GM12878 (cell line): Measurements from ENCODE around the gene RASIP1. TPM values are rescaled to one million over a fixed set of nuclear protein-coding genes. Genes with fewer than 3 reads are reported as not detected.

Source experiments
- ATAC-seq: fragments of 200-7000 bp; cut with Tn5 transposase; 3 replicates; pipeline ENCODE4 v1.9.1; 2020; ENCODE audit warnings: mild to moderate bottlenecking, moderate library complexity
- BruUV-seq: library from RNA; stranded (reverse); fragments of 400-500 nt; replicated peaks from 2 replicates; lab custom pipeline; 2021; lab: Mats Ljungman, UMichigan
- CTCF ChIA-PET: fragments of 300-600 bp; sonication (Branson Sonifier 250); formaldehyde crosslinking; extraction: SDS; loops from one replicate; lab custom pipeline; 2021; ENCODE audit warnings: inconsistent platforms; lab: Yijun Ruan, JAX
- POLR2A ChIA-PET: fragments of 350-600 bp; formaldehyde crosslinking; extraction: SDS; loops from one replicate; lab custom pipeline; 2021; ENCODE audit warnings: inconsistent platforms; lab: Charles Lee
- RAD21 ChIA-PET: fragments of 300-600 bp; sonication (Branson Sonifier 250); formaldehyde crosslinking; loops from one replicate; lab custom pipeline; 2023; ENCODE audit warnings: antibody characterized with exemption; ENCODE audit not compliant: unreplicated experiment; lab: Charles Lee
- SMC1A ChIA-PET: fragments of 300-600 bp; sonication (Branson Sonifier 250); formaldehyde crosslinking; loops from one replicate; lab custom pipeline; 2023; ENCODE audit not compliant: unreplicated experiment, uncharacterized antibody; lab: Charles Lee
- DNase-seq: peaks from one replicate; pipeline ENCODE4 v3.0.0-alpha.2; 2011; ENCODE audit warnings: low read depth, low spot score
- FAIRE-seq: peaks from 3 replicates; lab custom pipeline; 2011; peaks lifted over from hg19 to GRCh38; lab: Jason Lieb, UNC
- H2AFZ ChIP-seq: 2 replicates; pipeline ENCODE4 v1.6.0; 2011; ENCODE audit warnings: low read depth, low read length, control low read depth; ENCODE audit not compliant: control insufficient read depth
- H3K27ac ChIP-seq: 2 replicates; pipeline ENCODE4 v1.5.1; 2011; ENCODE audit warnings: control low read depth; ENCODE audit not compliant: control insufficient read depth, insufficient read depth
- H3K27me3 ChIP-seq, 2 experiments: replicated peaks in 1 of 2; 2 replicates each; pipeline versions ENCODE4 v1.6.0 to v1.6.1; 2011; ENCODE audit warnings: low read length in 1 of 2; ENCODE audit not compliant: control insufficient read depth in 2 of 2, insufficient read depth in 2 of 2
- H3K36me3 ChIP-seq, 2 experiments: 2 replicates each; pipeline ENCODE4 v1.5.1; 2011; ENCODE audit warnings: low read length in 1 of 2; ENCODE audit not compliant: control insufficient read depth in 2 of 2, insufficient read depth in 2 of 2
- H3K4me1 ChIP-seq: 2 replicates; pipeline ENCODE4 v1.6.1; 2011; ENCODE audit warnings: mild to moderate bottlenecking, low read length, moderate library complexity, mixed read lengths; ENCODE audit not compliant: control insufficient read depth, insufficient read depth
- H3K4me2 ChIP-seq: 2 replicates; pipeline ENCODE4 v1.6.0; 2011; ENCODE audit warnings: control low read depth; ENCODE audit not compliant: control insufficient read depth, insufficient read depth
- H3K4me3 ChIP-seq: fragments of 200-600 bp; sonication (generic); 2 replicates; pipeline ENCODE4 v1.5.1; 2016
- H3K79me2 ChIP-seq: 2 replicates; pipeline ENCODE4 v1.6.0; 2011; ENCODE audit warnings: low read length; ENCODE audit not compliant: control insufficient read depth, insufficient read depth
- H3K9ac ChIP-seq: 2 replicates; pipeline ENCODE4 v1.8.0; 2011; ENCODE audit warnings: low read length, control low read depth, mixed read lengths; ENCODE audit not compliant: control insufficient read depth, insufficient read depth
- H3K9me3 ChIP-seq: replicated peaks from 3 replicates; pipeline ENCODE4 v1.5.1; 2011; ENCODE audit warnings: mild to moderate bottlenecking, low read length; ENCODE audit not compliant: control insufficient read depth, insufficient read depth
- H4K20me1 ChIP-seq: 2 replicates; pipeline ENCODE4 v1.6.0; 2011; ENCODE audit not compliant: control insufficient read depth, insufficient read depth
- BHLHE40 ChIP-seq, 2 experiments: fragments of 450-650 bp in 1 of 2; IDR thresholded peaks; 2 replicates each; pipeline ENCODE4 v1.6.1; 2011 to 2017; ENCODE audit warnings: low read depth in 2 of 2, borderline replicate concordance in 1 of 2, improper control_type of control experiment in 1 of 2, low read length in 1 of 2, mild to moderate bottlenecking in 1 of 2
- CHD1 ChIP-seq: IDR thresholded peaks from 2 replicates; pipeline ENCODE4 v1.6.1; 2012; ENCODE audit warnings: low read depth, low read length, improper control_type of control experiment
- CHD4 ChIP-seq: fragments of 200-600 bp; sonication (generic); IDR thresholded peaks from 2 replicates; pipeline ENCODE4 v1.6.1; 2016; ENCODE audit warnings: mild to moderate bottlenecking
- FOXM1 ChIP-seq: IDR thresholded peaks from 2 replicates; pipeline ENCODE4 v1.6.1; 2012; ENCODE audit warnings: low read depth, mild to moderate bottlenecking, inconsistent platforms, low read length, moderate library complexity
- MEF2A ChIP-seq: IDR thresholded peaks from 2 replicates; pipeline ENCODE4 v1.6.1; 2011; ENCODE audit warnings: low read depth, mild to moderate bottlenecking, low read length, moderate library complexity; ENCODE audit not compliant: insufficient read depth
- SUPT20H ChIP-seq: IDR thresholded peaks from 2 replicates; pipeline ENCODE4 v1.6.1; 2011; ENCODE audit warnings: low read depth, mild to moderate bottlenecking, low read length, moderate library complexity, borderline replicate concordance; ENCODE audit not compliant: control insufficient read depth
- TCF12 ChIP-seq: IDR thresholded peaks from 2 replicates; pipeline ENCODE4 v1.6.1; 2011; ENCODE audit warnings: low read depth, mild to moderate bottlenecking, low read length
- ZNF274 ChIP-seq: IDR thresholded peaks from one replicate; pipeline ENCODE4 v1.8.0; 2011; ENCODE audit not compliant: insufficient read length, insufficient read depth
- WGBS: methylation state at CpG from one replicate; pipeline ENCODE4 v1.1.6; 2016; ENCODE audit warnings: low lambda C conversion rate; ENCODE audit not compliant: insufficient replicate concordance, insufficient coverage; ENCODE audit errors: missing lambda C conversion rate; 5-methylcytosine and 5-hydroxymethylcytosine counted together
- in situ Hi-C: fragments of 300-500 bp; cut with MboI; formaldehyde crosslinking; loops from 9 replicates; pipeline ENCODE4 v1.14.3; 2018; ENCODE audit warnings: mixed read lengths
- intact Hi-C: fragments of 100-400 bp; cut with micrococcal nuclease; formaldehyde crosslinking; loops from one replicate; pipeline ENCODE4 v1.14.2; 2022; ENCODE audit not compliant: unreplicated experiment
- polyA plus RNA-seq, 11 experiments: library from polyadenylated mRNA; depleted of rRNA in 4 of 11; unstranded in 6 of 11; stranded (reverse) in 5 of 11; fragments of >200 nt; fragmentation: Nextera tagmentation in 4 of 11; fragmentation: Illumina TruSeq in 1 of 11; extraction: Ambion mirVana in 4 of 11; extraction: Trizol in 1 of 11; gene quantifications; 1 replicate in 1 of 11; 2 replicates in 10 of 11; pipeline versions ENCODE4 v1.2.1 to v1.2.3, GENCODE V29; 2011 to 2016; ENCODE audit warnings: inconsistent platforms in 2 of 11, missing spikeins in 2 of 11, low read depth in 1 of 11
- total RNA-seq, 4 experiments: library from RNA; depleted of rRNA in 3 of 4; stranded (reverse); fragments of >200 nt in 3 of 4; fragmentation: Illumina TruSeq in 1 of 4; extraction: Trizol in 1 of 4; gene quantifications; 2 replicates each; pipeline versions ENCODE4 v1.2.1 to v1.2.3, GENCODE V29; 2013 to 2021
- TF ChIP-seq, protein P1 (sequence below): IDR thresholded peaks from 2 replicates; pipeline ENCODE4 v1.6.1; 2012; ENCODE audit warnings: low read depth, low read length, improper control_type of control experiment
- TF ChIP-seq, protein P2 (sequence below): fragments of 450-650 bp; IDR thresholded peaks from 2 replicates; pipeline ENCODE4 v1.6.1; 2016; ENCODE audit warnings: mild to moderate bottlenecking, moderate library complexity, borderline replicate concordance

The RASIP1 gene
- total and polyA plus RNA-seq, 10 of the 15 experiments (the other 5 are each of a cell fraction or from before 2014, with no cell fraction given) = 0.08 TPM; not detected in 9

DNA sequence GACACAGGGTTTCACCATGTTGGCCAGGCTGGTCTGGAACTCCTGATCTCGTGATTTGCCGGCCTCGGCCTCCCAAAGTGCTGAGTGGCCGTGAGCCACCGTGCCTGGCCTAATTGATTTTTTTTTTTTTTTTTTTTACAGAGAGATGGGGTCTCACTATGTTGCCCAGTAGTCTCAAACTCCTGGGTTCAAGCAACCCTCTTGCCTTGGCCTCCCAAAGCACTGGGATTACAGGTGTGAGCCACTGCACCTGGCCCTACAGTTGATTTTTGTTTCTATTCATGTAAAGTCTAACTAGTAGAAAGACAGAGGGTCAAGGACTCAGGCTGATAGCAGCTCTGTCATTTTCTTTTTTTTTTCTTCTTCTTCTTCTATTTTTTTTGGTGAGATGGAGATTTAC lies 36.7 kb upstream of the RASIP1 start:
- RAD21 ChIA-PET = no interaction called here
- in situ Hi-C loops (no loop called here), intact Hi-C loops (no loop called here)
- FAIRE-seq (no peak), DNase-seq (no peak), ATAC-seq (no peak)
- Histone ChIP-seq H3K27ac (no peak overlapping the region), H3K9me3 (no peaks in the 10 kb centered on the region), H3K9ac (no peak overlapping the region), H3K4me2 (no peak overlapping the region), H3K27me3 (no peaks in the 10 kb centered on the region; a peak in 1 of 4 replicates), H3K36me3 (no peaks in the 10 kb centered on the region), H3K79me2 (no peaks in the 10 kb centered on the region), H2AFZ (no peak overlapping the region), H3K4me1 (peaks cover 3% of the 10 kb centered on the region; the same call in 1 of the 2 replicates), H4K20me1 (no peaks in the 10 kb centered on the region), H3K4me3 (no peak overlapping the region)
- CTCF ChIA-PET = interaction anchor here (1.0 kb wide), 1 partner anchor 10 kb away, joined by 3 read pairs; no protein-coding TSS in a partner anchor
- no peak for TF ChIP-seq FOXM1
- WGBS = 82% methylated on average over 5 of the region's 5 CpGs
- POLR2A ChIA-PET = interaction anchor here (0.6 kb wide), 1 partner anchor 354 kb away, joined by 7 read pairs; no protein-coding TSS in a partner anchor
- SMC1A ChIA-PET = no interaction called here
- no TSS peak for BruUV-seq

DNA sequence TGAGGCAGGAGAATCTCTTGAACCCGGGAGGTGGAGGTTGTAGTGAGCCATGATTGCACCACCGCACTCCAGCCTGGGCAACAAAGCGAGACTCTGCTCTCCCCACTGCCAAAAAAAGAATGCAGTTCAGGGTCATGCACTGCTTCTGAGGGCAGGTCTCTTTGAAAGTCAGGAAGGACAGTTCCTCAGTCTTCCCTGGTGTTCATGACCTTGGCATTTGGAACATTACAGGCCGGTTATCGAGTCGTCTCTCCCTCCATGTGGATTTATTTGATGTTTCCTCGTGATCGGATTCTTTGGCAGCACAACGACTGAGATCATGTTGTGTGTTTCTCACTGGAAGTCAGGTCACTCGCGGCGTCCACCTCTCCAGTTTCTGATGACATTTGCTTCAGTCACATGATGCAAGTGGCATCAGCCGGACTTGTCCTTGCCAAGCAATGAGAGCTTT lies 32.1 kb upstream of the RASIP1 start:
- H3K9me3 ChIP-seq = no peaks in the 10 kb centered on the region
- TF ChIP-seq, protein P1, sequence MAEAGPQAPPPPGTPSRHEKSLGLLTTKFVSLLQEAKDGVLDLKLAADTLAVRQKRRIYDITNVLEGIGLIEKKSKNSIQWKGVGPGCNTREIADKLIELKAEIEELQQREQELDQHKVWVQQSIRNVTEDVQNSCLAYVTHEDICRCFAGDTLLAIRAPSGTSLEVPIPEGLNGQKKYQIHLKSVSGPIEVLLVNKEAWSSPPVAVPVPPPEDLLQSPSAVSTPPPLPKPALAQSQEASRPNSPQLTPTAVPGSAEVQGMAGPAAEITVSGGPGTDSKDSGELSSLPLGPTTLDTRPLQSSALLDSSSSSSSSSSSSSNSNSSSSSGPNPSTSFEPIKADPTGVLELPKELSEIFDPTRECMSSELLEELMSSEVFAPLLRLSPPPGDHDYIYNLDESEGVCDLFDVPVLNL = no peak
- no peak for TF ChIP-seq TCF12
- TF ChIP-seq BHLHE40 (IDR thresholded peaks at IDR 0.05; ENCODE audit: borderline replicate concordance in 1 of 2, low read depth in 2 of 2, low read length in 1 of 2) = no peak
- TF ChIP-seq CHD4 = no peak
- no peak for TF ChIP-seq MEF2A
- TF ChIP-seq, protein P2, sequence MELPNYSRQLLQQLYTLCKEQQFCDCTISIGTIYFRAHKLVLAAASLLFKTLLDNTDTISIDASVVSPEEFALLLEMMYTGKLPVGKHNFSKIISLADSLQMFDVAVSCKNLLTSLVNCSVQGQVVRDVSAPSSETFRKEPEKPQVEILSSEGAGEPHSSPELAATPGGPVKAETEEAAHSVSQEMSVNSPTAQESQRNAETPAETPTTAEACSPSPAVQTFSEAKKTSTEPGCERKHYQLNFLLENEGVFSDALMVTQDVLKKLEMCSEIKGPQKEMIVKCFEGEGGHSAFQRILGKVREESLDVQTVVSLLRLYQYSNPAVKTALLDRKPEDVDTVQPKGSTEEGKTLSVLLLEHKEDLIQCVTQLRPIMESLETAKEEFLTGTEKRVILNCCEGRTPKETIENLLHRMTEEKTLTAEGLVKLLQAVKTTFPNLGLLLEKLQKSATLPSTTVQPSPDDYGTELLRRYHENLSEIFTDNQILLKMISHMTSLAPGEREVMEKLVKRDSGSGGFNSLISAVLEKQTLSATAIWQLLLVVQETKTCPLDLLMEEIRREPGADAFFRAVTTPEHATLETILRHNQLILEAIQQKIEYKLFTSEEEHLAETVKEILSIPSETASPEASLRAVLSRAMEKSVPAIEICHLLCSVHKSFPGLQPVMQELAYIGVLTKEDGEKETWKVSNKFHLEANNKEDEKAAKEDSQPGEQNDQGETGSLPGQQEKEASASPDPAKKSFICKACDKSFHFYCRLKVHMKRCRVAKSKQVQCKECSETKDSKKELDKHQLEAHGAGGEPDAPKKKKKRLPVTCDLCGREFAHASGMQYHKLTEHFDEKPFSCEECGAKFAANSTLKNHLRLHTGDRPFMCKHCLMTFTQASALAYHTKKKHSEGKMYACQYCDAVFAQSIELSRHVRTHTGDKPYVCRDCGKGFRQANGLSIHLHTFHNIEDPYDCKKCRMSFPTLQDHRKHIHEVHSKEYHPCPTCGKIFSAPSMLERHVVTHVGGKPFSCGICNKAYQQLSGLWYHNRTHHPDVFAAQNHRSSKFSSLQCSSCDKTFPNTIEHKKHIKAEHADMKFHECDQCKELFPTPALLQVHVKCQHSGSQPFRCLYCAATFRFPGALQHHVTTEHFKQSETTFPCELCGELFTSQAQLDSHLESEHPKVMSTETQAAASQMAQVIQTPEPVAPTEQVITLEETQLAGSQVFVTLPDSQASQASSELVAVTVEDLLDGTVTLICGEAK = no peak
- no peak for TF ChIP-seq ZNF274
- no peak for TF ChIP-seq SUPT20H
- TF ChIP-seq CHD1 = no peak
- H3K36me3 ChIP-seq = no peaks in the 10 kb centered on the region
- no peak overlapping the region for H2AFZ ChIP-seq
- FAIRE-seq (no peak), DNase-seq (no peak), ATAC-seq (no peak)
- CTCF ChIA-PET = interaction anchor here (1.0 kb wide), 1 partner anchor 13 kb away, joined by 3 read pairs; no protein-coding TSS in a partner anchor
- POLR2A ChIA-PET = interaction anchor here (0.7 kb wide), 1 partner anchor 52 kb away, joined by 6 read pairs; no protein-coding TSS in a partner anchor
- RAD21 ChIA-PET = no interaction called here
- in situ Hi-C loops (no loop called here), intact Hi-C loops (no loop called here)
- no peaks in the 10 kb centered on the region; a peak in 1 of 4 replicates for H3K27me3 ChIP-seq
- SMC1A ChIA-PET = no interaction called here
- H3K4me3 ChIP-seq = no peak overlapping the region
- no peak overlapping the region for H3K4me2 ChIP-seq
- H3K4me1 ChIP-seq = no peaks in the 10 kb centered on the region
- H3K79me2 ChIP-seq = no peaks in the 10 kb centered on the region
- BruUV-seq = no TSS peak
- WGBS = 61% methylated on average over 13 of the region's 13 CpGs
- H3K27ac ChIP-seq = no peak overlapping the region
- H4K20me1 ChIP-seq = no peaks in the 10 kb centered on the region
- H3K9ac ChIP-seq = no peak overlapping the region
